GM19463 (cell line): Measurements from ENCODE around the gene KLHDC9.
A peak's percentile ranks its signal among the peaks of the same experiment; 100 is the strongest.
"Not testable (repeated sequence)": the region's sequence is repeated elsewhere in the genome, so short reads cannot be mapped to it uniquely, and the experiment has no call there.

Experiments used
- ATAC-seq: cut with Tn5 transposase; IDR thresholded peaks from one replicate; pipeline ENCODE4 v1.9.1; 2021; ENCODE audit warnings: mild to moderate bottlenecking, moderate library complexity; ENCODE audit not compliant: unreplicated experiment

KLHDC9 gene

DNA sequence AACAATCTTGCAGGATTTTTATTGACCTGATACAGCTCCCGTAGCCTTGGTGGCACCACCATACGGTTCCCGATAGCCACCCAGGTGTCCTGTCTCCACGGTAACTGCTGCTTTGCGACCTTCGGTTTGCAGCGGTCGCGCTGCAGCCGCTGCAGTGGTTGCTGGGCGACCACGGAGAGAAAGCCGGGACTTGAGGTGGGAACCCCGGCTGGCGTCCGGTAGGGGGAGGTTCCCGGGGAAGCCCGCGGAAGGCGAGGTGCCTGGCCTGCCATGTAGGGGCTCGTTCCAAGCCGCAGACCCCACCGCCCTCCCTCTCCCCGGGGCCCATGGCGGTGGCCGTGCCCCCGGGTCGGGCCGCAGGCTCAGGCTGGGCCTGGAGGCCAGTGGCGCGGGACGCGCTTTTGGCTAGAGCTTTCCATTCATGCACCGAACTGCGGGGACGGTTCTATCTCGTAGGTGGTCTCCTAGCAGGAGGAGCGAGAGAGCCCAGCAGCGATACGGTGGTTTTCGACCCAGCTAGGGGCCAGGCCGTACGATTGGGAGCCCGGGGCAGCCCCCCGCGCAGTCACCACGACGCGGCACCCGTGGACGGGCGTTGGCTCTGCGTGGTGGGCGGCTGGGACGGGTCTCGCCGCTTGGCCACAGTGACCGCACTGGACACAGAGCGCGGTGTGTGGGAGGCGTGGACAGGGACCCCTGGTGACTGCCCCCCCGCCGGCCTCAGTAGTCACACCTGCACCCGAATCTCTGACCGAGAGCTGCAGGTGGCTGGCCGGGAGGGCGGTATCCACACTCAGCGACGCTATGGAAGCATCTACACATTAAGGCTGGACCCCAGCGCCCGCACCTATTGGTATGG is at the start of gene KLHDC9:
KLHDC9 (plus strand) TSS at position 152 of the 859 bp plus-strand sequence; CDS start at position 327, 175 bp downstream.
- ATAC-seq: peak; percentile 68

- no peak for ATAC-seq
These were observed 49.0 kb upstream of the KLHDC9 start for GRCh38 chr1:161048949-161049722.

DNA sequence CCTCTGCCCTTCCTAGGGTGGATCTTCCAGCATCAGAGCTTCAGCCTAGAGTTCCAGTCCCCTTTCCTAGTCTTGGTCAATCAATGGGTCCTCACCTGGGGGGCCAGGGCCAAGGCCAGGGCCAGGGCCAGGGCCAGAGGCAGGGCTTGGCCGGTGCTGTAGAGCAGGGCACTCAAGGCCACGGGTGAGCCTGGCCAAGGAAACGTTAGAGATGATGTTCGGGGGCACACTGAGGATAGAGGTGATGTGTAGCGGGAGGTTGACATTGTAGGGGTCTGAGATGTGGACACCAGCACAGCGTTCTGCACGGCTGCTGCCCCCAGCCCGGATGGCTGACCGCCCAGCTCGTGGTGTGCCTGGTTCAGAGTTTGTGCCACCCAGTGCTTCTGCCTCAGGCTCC is 46.9 kb upstream of the KLHDC9 start:
- ATAC-seq: no peak

GRCh38 chr1:161052899-161053298 is 45.3 kb upstream of the KLHDC9 start:
- no peak for ATAC-seq

- no peak for ATAC-seq
These were observed 43.9 kb upstream of the KLHDC9 start for GRCh38 chr1:161054232-161054631.

- ATAC-seq: no peak
These were observed 43.4 kb upstream of the KLHDC9 start for GRCh38 chr1:161054805-161055204.

DNA sequence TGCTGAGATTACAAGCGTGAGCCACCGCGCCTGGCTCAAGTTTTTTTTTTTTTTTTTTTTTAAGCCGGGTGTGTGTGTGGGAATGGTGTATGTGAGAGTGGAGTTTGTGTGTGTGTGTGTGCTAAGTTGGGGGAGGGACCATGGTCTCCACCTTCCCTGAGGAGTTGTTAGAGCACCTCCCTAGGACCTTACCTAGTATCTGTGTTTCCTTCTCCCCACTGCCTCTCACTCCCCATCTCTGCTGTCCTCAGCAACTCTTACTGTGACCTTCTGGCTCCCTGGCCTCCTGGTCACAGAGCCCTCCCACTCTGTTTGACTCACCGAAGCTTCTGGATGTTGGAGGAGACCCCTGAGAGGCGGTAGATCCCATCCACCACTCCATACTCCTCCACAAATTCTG is 38.9 kb upstream of the KLHDC9 start:
- no peak for ATAC-seq

DNA sequence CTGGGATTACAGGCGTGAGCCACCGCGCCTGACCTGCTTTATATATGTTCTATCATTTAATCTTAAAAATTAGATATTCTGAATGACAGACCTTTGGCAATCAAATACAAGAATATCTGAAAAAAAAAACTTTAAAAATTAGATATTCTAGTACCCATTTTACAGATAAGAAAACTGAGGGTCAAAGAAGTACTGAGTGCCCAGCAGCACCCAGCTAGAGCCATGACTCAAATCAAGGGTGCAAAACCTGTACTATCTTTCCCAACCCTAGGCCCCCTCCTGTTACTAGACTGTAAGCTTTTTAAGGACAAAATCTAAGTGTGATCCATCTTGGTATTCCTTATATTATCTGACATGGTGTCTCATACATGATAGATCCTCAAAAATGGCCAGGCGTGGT is 36.7 kb upstream of the KLHDC9 start:
- no peak for ATAC-seq

DNA sequence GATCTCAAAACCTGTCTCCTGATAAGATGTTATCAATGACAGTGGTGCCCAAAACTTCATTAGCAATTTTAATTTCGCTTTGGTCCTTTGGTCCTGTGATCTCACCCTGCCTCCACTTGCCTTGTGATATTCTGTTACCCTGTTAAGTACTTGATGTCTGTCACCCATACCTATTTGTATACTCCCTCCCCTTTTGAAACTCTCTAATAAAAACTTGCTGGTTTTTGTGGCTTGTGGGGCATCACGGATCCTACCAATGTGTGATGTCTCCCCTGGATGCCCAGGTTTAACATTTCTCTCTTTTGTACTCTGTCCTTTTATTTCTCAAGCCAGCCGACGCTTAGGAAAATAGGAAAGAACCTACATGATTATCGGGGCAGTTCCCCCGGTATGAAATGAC is 34.2 kb upstream of the KLHDC9 start:
- not testable (repeated sequence) for ATAC-seq

DNA sequence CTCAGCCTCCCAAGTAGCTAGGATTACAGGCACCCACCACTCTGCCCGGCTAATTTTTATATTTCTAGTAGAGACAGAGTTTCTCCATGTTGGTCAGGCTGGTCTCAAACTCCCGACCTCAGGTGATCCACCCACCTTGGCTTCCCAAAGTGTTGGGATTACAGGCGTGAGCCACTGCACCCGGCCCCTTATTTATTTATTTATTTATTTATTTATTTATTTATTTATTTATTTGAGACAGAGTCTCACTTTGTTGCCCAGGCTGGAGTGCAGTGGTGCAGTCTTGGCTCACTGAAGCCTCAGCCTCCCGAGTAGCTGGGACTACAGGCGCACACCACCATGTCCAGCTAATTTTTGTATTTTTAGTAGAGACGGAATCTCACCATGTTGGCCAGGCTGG is 32.5 kb upstream of the KLHDC9 start:
- not testable (repeated sequence) for ATAC-seq

DNA sequence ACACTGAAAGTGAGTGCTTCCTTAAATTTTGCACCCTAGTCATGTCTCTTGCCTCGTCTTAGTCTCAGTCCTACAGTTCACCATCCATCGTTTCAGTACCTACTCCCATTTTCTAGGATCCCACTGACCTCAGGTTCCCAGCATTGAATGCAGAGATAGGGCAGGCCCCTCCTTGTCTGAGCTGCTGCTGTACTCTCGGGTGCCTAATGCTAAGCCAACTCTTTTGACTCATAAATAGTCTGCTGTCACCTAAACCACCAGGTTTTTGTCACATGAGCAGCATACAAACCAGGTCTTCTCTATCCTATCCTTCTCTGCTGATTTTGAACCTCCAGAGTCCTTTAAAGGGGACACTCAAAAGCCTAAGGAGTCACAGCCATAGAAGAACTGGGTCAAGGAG is 31.5 kb upstream of the KLHDC9 start:
- no peak for ATAC-seq

GRCh38 chr1:161068306-161069234 is 29.6 kb upstream of the KLHDC9 start:
- ATAC-seq: peak; percentile 47

DNA sequence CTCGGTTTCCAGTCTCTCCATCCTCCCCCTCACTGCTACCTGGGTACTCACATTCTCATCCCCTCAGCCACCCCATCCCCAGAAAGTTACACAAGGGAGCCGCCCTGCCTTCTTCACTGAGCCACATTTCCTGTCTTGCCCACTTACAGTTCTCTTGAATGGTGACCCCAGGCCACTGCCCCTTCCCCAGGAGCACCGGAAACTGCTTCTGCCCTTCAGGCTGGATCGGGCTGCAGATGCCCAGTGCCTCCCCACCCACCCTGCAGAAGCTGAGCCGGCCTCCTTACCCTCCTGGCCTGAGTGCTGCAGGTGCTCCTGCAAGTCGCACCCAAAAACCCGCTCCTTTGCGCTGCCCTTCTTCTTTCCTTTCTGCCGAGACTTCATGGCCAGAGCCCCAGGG is 28.9 kb upstream of the KLHDC9 start:
- no peak for ATAC-seq

DNA sequence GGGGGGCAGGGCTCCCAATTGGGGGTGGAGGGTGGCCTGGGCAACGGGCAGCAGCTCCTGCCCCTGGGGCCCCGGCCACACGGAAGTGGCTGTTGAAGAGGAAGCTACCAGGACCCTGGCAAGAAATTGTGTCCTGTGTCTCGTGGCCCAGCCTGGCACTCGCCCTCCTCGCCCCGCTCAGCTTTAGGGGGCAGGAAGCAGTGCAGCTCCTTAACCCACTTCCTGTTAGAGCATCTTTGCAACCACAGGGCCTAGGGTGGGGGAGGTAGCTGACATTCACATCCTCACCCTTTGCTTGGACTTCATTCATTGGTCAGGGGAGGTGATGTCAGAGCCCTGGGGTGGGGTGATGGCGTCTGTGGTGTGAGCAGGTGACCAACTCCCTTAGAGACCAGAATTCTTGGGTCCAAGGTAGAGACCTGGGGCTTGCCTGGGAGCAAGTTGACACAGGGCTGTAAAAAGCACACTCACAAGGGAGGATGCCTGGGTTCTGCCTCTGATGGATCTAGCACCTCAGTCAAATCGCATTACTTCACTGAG is 28.4 kb upstream of the KLHDC9 start, which contains the start of gene ARHGAP30:
ARHGAP30 (minus strand) TSS at position 161 of the 540 bp plus-strand sequence. CDS start 267 bp downstream, outside the sequence.
- ATAC-seq: peak; percentile 85

DNA sequence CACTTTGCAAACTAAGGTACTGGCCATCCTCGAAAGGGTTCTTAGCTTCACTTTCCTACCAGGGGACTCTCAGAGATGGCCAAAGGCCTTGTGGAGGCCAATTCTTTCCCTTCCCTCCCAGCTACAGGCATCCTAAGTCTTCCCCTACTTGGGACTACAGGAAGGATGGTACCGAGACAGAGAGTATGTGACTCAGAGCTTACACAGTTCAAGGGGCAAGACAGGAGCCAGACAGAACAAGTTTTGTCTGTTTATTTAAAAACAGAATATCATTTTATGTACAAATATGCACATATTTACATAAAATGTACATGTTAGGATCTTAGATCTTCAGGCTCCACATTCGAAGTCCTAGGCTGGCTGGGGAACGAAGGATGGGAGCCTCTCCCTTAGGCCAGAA is 27.4 kb upstream of the KLHDC9 start:
- ATAC-seq: no peak

- no peak for ATAC-seq
These were observed 26.2 kb upstream of the KLHDC9 start for GRCh38 chr1:161071886-161072371.

DNA sequence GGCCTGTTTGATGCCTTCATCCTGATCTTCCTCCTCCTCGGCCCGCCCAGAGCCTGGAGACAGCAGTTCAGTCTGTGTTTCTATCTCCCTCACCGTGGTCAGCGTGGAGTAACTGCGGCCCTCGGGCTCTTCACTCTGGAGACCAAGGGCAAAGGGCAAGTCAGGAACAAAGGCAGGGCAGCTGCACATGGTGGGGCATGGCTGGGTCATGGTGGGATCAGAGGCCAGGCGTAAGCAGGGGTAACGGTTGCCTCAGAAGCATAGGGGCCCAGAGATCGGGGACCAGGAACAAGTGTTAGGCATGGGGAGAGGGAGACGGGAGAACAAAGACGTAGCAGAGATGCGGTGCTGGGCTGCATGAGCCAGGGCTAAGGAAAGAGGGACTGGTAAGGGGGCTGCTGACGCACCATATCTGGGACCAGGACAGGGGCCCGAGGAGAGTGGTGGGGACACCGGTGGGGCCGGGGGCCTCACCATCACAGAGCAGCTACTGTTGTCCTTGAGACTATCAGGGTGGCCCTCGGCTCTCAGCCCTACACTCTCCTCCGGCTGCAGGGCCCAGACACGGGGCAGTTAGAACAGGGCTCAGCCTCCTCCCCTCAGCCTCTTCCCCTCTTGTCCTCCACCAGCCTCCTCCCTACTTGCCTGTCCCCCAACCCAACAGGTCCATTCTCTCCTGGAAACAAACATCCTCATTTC is 25.3 kb upstream of the KLHDC9 start:
- no peak for ATAC-seq

- ATAC-seq: no peak
These were observed 24.6 kb upstream of the KLHDC9 start for GRCh38 chr1:161073474-161074121.

GRCh38 chr1:161074676-161075368 is 23.3 kb upstream of the KLHDC9 start:
- ATAC-seq: no peak
